Dermis blood vessel endothelial cell (primary cell): ENCODE results near the gene TUBA3E. TPM values are rescaled to one million over a fixed set of nuclear protein-coding genes. Genes with fewer than 3 reads are reported as not detected.
"Not testable (repeated sequence)": the region's sequence is repeated elsewhere in the genome, so short reads cannot be mapped to it uniquely, and the experiment has no call there.

Experiments
- DNase-seq: peaks from one replicate; pipeline ENCODE4 v3.0.0; 2010
- total RNA-seq: library from RNA; depleted of rRNA; stranded (reverse); fragments of >200 nt; gene quantifications from 2 replicates; pipeline ENCODE4 v1.2.3, GENCODE V29; 2014

TUBA3E gene
- total RNA-seq = not detected in 2 replicates

- DNase-seq = no peak
These were observed at the start of gene TUBA3E for GRCh38 chr2:130198343-130198742. Gene TUBA3E, minus strand, starts transcription at chr2:130198439. Its CDS starts 79 bp downstream, at chr2:130198360.

GRCh38 chr2:130246430-130246829, 48.2 kb upstream of the TUBA3E start:
- no peak for DNase-seq

GRCh38 chr2:130245976-130246375, 47.7 kb upstream of the TUBA3E start:
- DNase-seq = no peak

GRCh38 chr2:130243359-130243758, 45.1 kb upstream of the TUBA3E start:
- no peak for DNase-seq

- peak; percentile 80 for DNase-seq
These were observed 42.9 kb upstream of the TUBA3E start for GRCh38 chr2:130241041-130241707.

- not testable (repeated sequence) for DNase-seq
These were observed 41.3 kb upstream of the TUBA3E start for GRCh38 chr2:130239581-130239980.

GRCh38 chr2:130233066-130233465, 34.8 kb upstream of the TUBA3E start:
- DNase-seq = not testable (repeated sequence)

- DNase-seq = no peak
These were observed 33.4 kb upstream of the TUBA3E start for GRCh38 chr2:130231656-130232055.

- not testable (repeated sequence) for DNase-seq
These were observed 32.7 kb upstream of the TUBA3E start for GRCh38 chr2:130230907-130231306.

GRCh38 chr2:130230376-130230775, 32.1 kb upstream of the TUBA3E start:
- DNase-seq = not testable (repeated sequence)

- DNase-seq = peak; percentile 5
These were observed 30.9 kb upstream of the TUBA3E start for GRCh38 chr2:130229161-130229510.

GRCh38 chr2:130228467-130229160, 30.4 kb upstream of the TUBA3E start:
- DNase-seq = not testable (repeated sequence)

GRCh38 chr2:130228005-130228404, 29.8 kb upstream of the TUBA3E start:
- DNase-seq = not testable (repeated sequence)

- DNase-seq = not testable (repeated sequence)
These were observed 24.3 kb upstream of the TUBA3E start for GRCh38 chr2:130222523-130222922.

- DNase-seq = not testable (repeated sequence)
These were observed 22.3 kb upstream of the TUBA3E start for GRCh38 chr2:130220505-130220904.

- DNase-seq = not testable (repeated sequence)
These were observed 20.9 kb upstream of the TUBA3E start for GRCh38 chr2:130219147-130219546.

- not testable (repeated sequence) for DNase-seq
These were observed 8.8 kb upstream of the TUBA3E start for GRCh38 chr2:130207051-130207450.

- not testable (repeated sequence) for DNase-seq
These were observed 4.9 kb upstream of the TUBA3E start for GRCh38 chr2:130203150-130203549.

- not testable (repeated sequence) for DNase-seq
These were observed 4.3 kb upstream of the TUBA3E start for GRCh38 chr2:130202518-130202917.

GRCh38 chr2:130196052-130196451, 2.2 kb downstream of the TUBA3E start:
- DNase-seq = not testable (repeated sequence)

GRCh38 chr2:130195089-130195635, 3.1 kb downstream of the TUBA3E start:
- DNase-seq = not testable (repeated sequence)

- not testable (repeated sequence) for DNase-seq
These were observed 4.4 kb downstream of the TUBA3E start for GRCh38 chr2:130193824-130194223.

GRCh38 chr2:130192451-130192850, 5.8 kb downstream of the TUBA3E start:
- not testable (repeated sequence) for DNase-seq

GRCh38 chr2:130191319-130191718, 6.9 kb downstream of the TUBA3E start:
- DNase-seq = not testable (repeated sequence)
